H9 (cell line): ENCODE results near the gene TATDN2. TPM values are rescaled to one million over a fixed set of nuclear protein-coding genes. Genes with fewer than 3 reads are reported as not detected.
A peak's percentile ranks its signal among the peaks of the same experiment; 100 is the strongest.

Experiments
- DNase-seq: peaks from one replicate; pipeline ENCODE4 v3.0.0-alpha.2; 2017
- H2AFZ ChIP-seq: one replicate; pipeline ENCODE4 v1.6.1; 2013; ENCODE audit warnings: mild to moderate bottlenecking, low read length, control low read depth, moderate library complexity
- H2AK5ac ChIP-seq: 2 replicates; pipeline ENCODE4 v1.6.1; 2013; ENCODE audit warnings: low read length, control low read depth, mixed read lengths; ENCODE audit not compliant: insufficient read length
- H2BK120ac ChIP-seq: one replicate; pipeline ENCODE4 v1.6.1; 2013; ENCODE audit warnings: low read depth, mild to moderate bottlenecking, low read length, control low read depth, inconsistent platforms; ENCODE audit not compliant: poor library complexity, severe bottlenecking
- H2BK12ac ChIP-seq: 2 replicates; pipeline ENCODE4 v1.6.1; 2013; ENCODE audit warnings: low read length, control low read depth, mixed read lengths, low read depth; ENCODE audit not compliant: insufficient read length
- H2BK15ac ChIP-seq: 2 replicates; pipeline ENCODE4 v1.6.1; 2013; ENCODE audit warnings: low read depth, low read length, control low read depth
- H2BK20ac ChIP-seq: one replicate; pipeline ENCODE4 v1.6.1; 2013; ENCODE audit warnings: low read depth, mild to moderate bottlenecking, low read length, control low read depth, inconsistent platforms; ENCODE audit not compliant: poor library complexity, severe bottlenecking
- H2BK5ac ChIP-seq: 2 replicates; pipeline ENCODE4 v1.6.1; 2013; ENCODE audit warnings: low read length, control low read depth, mixed read lengths; ENCODE audit not compliant: insufficient read length
- H3K14ac ChIP-seq: 2 replicates; pipeline ENCODE4 v1.6.1; 2013; ENCODE audit warnings: low read length, control low read depth; ENCODE audit not compliant: insufficient read depth
- H3K18ac ChIP-seq: 2 replicates; pipeline ENCODE4 v1.6.1; 2013; ENCODE audit warnings: low read depth, mild to moderate bottlenecking, mixed read lengths, low read length, control low read depth; ENCODE audit not compliant: insufficient read length
- H3K23ac ChIP-seq: 2 replicates; pipeline ENCODE4 v1.6.1; 2013; ENCODE audit warnings: low read length, control low read depth, mixed read lengths, low read depth; ENCODE audit not compliant: insufficient read length
- H3K23me2 ChIP-seq: 2 replicates; pipeline ENCODE4 v1.6.1; 2013; ENCODE audit warnings: low read depth, mild to moderate bottlenecking, mixed read lengths, low read length, control low read depth; ENCODE audit not compliant: insufficient read length, poor library complexity, severe bottlenecking
- H3K27ac ChIP-seq: 2 replicates; pipeline ENCODE4 v1.5.1; 2013; ENCODE audit warnings: low read length, control low read depth, mixed read lengths, low read depth; ENCODE audit not compliant: insufficient read length
- H3K27me3 ChIP-seq: 2 replicates; pipeline ENCODE4 v1.6.1; 2013; ENCODE audit warnings: low read length, control low read depth, inconsistent platforms; ENCODE audit not compliant: insufficient read depth
- H3K4ac ChIP-seq: 2 replicates; pipeline ENCODE4 v1.6.1; 2013; ENCODE audit warnings: low read depth, mild to moderate bottlenecking, control low read depth, inconsistent platforms, low read length, moderate library complexity
- H3K4me1 ChIP-seq: 2 replicates; pipeline ENCODE4 v1.6.1; 2013; ENCODE audit warnings: low read length, control low read depth, inconsistent platforms; ENCODE audit not compliant: insufficient read depth
- H3K4me2 ChIP-seq: 2 replicates; pipeline ENCODE4 v1.6.1; 2013; ENCODE audit warnings: low read length, control low read depth, mixed read lengths; ENCODE audit not compliant: insufficient read length, insufficient read depth
- H3K56ac ChIP-seq: 2 replicates; pipeline ENCODE4 v1.6.1; 2013; ENCODE audit warnings: low read depth, mild to moderate bottlenecking, mixed read lengths, low read length, control low read depth; ENCODE audit not compliant: insufficient read length
- H3K79me1 ChIP-seq: 2 replicates; pipeline ENCODE4 v1.6.1; 2013; ENCODE audit warnings: low read depth, mild to moderate bottlenecking, moderate library complexity, low read length, control low read depth, inconsistent platforms; ENCODE audit not compliant: insufficient read depth, poor library complexity, severe bottlenecking
- H3K79me2 ChIP-seq: 2 replicates; pipeline ENCODE4 v1.6.1; 2013; ENCODE audit warnings: low read length, control low read depth, inconsistent platforms; ENCODE audit not compliant: insufficient read depth
- H3K9ac ChIP-seq: 2 replicates; pipeline ENCODE4 v1.6.1; 2013; ENCODE audit warnings: low read length, control low read depth, mixed read lengths; ENCODE audit not compliant: insufficient read length; ENCODE audit errors: extremely low read depth
- H3K9me3 ChIP-seq: one replicate; pipeline ENCODE4 v1.6.1; 2013; ENCODE audit warnings: low read depth, low read length, inconsistent platforms; ENCODE audit not compliant: control insufficient read depth
- H3T11ph ChIP-seq: one replicate; pipeline ENCODE4 v1.6.1; 2013; ENCODE audit warnings: mild to moderate bottlenecking, low read length, control low read depth, inconsistent platforms
- H4K20me1 ChIP-seq: one replicate; pipeline ENCODE4 v1.6.1; 2013; ENCODE audit not compliant: control insufficient read depth, insufficient read length, insufficient read depth
- H4K5ac ChIP-seq: 2 replicates; pipeline ENCODE4 v1.6.1; 2013; ENCODE audit warnings: low read depth, mild to moderate bottlenecking, mixed read lengths, low read length, control low read depth; ENCODE audit not compliant: insufficient read length
- H4K8ac ChIP-seq: replicated peaks from 2 replicates; pipeline ENCODE4 v1.6.1; 2013; ENCODE audit warnings: low read length, control low read depth, mixed read lengths, low read depth; ENCODE audit not compliant: insufficient read length
- H4K91ac ChIP-seq: 2 replicates; pipeline ENCODE4 v1.6.1; 2013; ENCODE audit warnings: low read depth, mild to moderate bottlenecking, moderate library complexity, mixed read lengths, low read length, control low read depth; ENCODE audit not compliant: insufficient read length
- H3K27ac Mint-ChIP-seq, 3 experiments: 2 replicates in 2 of 3; 3 replicates in 1 of 3; pipeline ENCODE4 v1.8.0; 2020 to 2021; ENCODE audit warnings: mixed read lengths in 3 of 3, mild to moderate bottlenecking in 1 of 3, moderate library complexity in 1 of 3
- H3K27me3 Mint-ChIP-seq: 2 replicates; pipeline ENCODE4 v1.8.0; 2021; ENCODE audit warnings: low read depth, mild to moderate bottlenecking, moderate library complexity, mixed read lengths
- H3K36me3 Mint-ChIP-seq, 3 experiments: 2 replicates in 2 of 3; 3 replicates in 1 of 3; pipeline ENCODE4 v1.8.0; 2020 to 2021; ENCODE audit warnings: low read depth in 3 of 3, mixed read lengths in 3 of 3; ENCODE audit not compliant: insufficient read depth in 1 of 3
- H3K4me1 Mint-ChIP-seq, 2 experiments: 2 replicates each; pipeline ENCODE4 v1.8.0; 2020; ENCODE audit warnings: mixed read lengths in 2 of 2
- H3K4me3 Mint-ChIP-seq, 2 experiments: 2 replicates in 1 of 2; 3 replicates in 1 of 2; pipeline ENCODE4 v1.8.0; 2020 to 2021; ENCODE audit warnings: mild to moderate bottlenecking in 2 of 2, mixed read lengths in 2 of 2, moderate library complexity in 1 of 2
- H3K9me3 Mint-ChIP-seq, 2 experiments: 2 replicates in 1 of 2; 3 replicates in 1 of 2; pipeline ENCODE4 v1.8.0; 2020; ENCODE audit warnings: mild to moderate bottlenecking in 2 of 2, mixed read lengths in 2 of 2, moderate library complexity in 1 of 2
- WGBS: extraction: QIAGEN DNeasy Blood & Tissue Kit; methylation state at CpG from one replicate; pipeline ENCODE4 v1.1.7; 2013; ENCODE audit warnings: missing lambda C conversion rate, low lambda C conversion rate, mixed read lengths; ENCODE audit not compliant: insufficient read length; ENCODE audit errors: extremely low coverage; 5-methylcytosine and 5-hydroxymethylcytosine counted together
- total RNA-seq: library from RNA; stranded (reverse); gene quantifications from 2 replicates; pipeline ENCODE4 v1.2.1, GENCODE V29; 2021
- TF ChIP-seq, protein P1 (sequence below): fragments of 200-600 bp; sonication (generic); conservative IDR thresholded peaks from 3 replicates; pipeline ENCODE4 v1.8.0; 2021; ENCODE audit warnings: antibody characterized with exemption, mild to moderate bottlenecking

Gene TATDN2
- total RNA-seq, 1 experiment from 2014 or later, result 34.4 TPM

GRCh38 chr3:10228248-10228950 lies 19.9 kb upstream of the TATDN2 start:
- H3K18ac ChIP-seq, result no peak overlapping the region
- no peak overlapping the region for H3K27ac ChIP-seq
- H3K79me2 ChIP-seq, result no peaks in the 10 kb centered on the region
- Mint-ChIP-seq H3K9me3 (no peaks in the 10 kb centered on the region; a peak in 1 of 5 replicates), H3K27me3 (no peaks in the 10 kb centered on the region), H3K27ac (0 out of 7 replicates have a peak overlapping the region, but pooled peaks of 1 of the 3 experiments have one; percentile 21), H3K4me3 (no peak overlapping the region), H3K4me1 (peaks cover 15 to 26% of the 10 kb centered on the region in 2 experiments), H3K36me3 (peaks cover 0 to 2% (median 0%) of the 10 kb centered on the region in 3 experiments; a peak in 1 of 7 replicates)
- no peak overlapping the region for H4K8ac ChIP-seq
- H4K91ac ChIP-seq, result no peak overlapping the region
- H3K14ac ChIP-seq, result no peak overlapping the region
- H2BK5ac ChIP-seq, result no peak overlapping the region
- H3K9me3 ChIP-seq, result no peaks in the 10 kb centered on the region
- no peak for DNase-seq
- H2BK15ac ChIP-seq, result no peak overlapping the region
- no peak overlapping the region for H2AFZ ChIP-seq
- H3K4me2 ChIP-seq, result no peak overlapping the region
- no peak overlapping the region for H3T11ph ChIP-seq
- no CpG with 5 or more reads among the region's 4 CpGs for WGBS
- TF ChIP-seq, protein P1, sequence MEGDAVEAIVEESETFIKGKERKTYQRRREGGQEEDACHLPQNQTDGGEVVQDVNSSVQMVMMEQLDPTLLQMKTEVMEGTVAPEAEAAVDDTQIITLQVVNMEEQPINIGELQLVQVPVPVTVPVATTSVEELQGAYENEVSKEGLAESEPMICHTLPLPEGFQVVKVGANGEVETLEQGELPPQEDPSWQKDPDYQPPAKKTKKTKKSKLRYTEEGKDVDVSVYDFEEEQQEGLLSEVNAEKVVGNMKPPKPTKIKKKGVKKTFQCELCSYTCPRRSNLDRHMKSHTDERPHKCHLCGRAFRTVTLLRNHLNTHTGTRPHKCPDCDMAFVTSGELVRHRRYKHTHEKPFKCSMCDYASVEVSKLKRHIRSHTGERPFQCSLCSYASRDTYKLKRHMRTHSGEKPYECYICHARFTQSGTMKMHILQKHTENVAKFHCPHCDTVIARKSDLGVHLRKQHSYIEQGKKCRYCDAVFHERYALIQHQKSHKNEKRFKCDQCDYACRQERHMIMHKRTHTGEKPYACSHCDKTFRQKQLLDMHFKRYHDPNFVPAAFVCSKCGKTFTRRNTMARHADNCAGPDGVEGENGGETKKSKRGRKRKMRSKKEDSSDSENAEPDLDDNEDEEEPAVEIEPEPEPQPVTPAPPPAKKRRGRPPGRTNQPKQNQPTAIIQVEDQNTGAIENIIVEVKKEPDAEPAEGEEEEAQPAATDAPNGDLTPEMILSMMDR, result no peak
- H2AK5ac ChIP-seq, result no peak overlapping the region
- no peaks in the 10 kb centered on the region for H3K27me3 ChIP-seq
- no peak overlapping the region for H2BK20ac ChIP-seq
- H3K4me1 ChIP-seq, result peaks cover 4% of the 10 kb centered on the region; the same call in 1 of the 2 replicates
- no peak overlapping the region for H2BK120ac ChIP-seq
- no peak overlapping the region for H3K4ac ChIP-seq
- no peaks in the 10 kb centered on the region for H3K23me2 ChIP-seq
- H2BK12ac ChIP-seq, result no peak overlapping the region
- H4K5ac ChIP-seq, result no peak overlapping the region
- no peak overlapping the region for H3K56ac ChIP-seq
- no peaks in the 10 kb centered on the region for H4K20me1 ChIP-seq
- H3K79me1 ChIP-seq, result no peaks in the 10 kb centered on the region
- no peak overlapping the region for H3K9ac ChIP-seq
- H3K23ac ChIP-seq, result no peak overlapping the region
